Effector memory CD4-positive, alpha-beta T cell (primary cell): ENCODE results near the gene WNT11.

Experiments used
- DNase-seq, 3 donors: peaks; one replicate each; pipeline ENCODE4 v3.0.0-alpha.2; 2020
- H3K27ac ChIP-seq: 2 replicates; pipeline ENCODE4 v1.7.0; 2013; ENCODE audit warnings: mild to moderate bottlenecking, low read length, moderate library complexity; ENCODE audit not compliant: insufficient read depth, poor library complexity, severe bottlenecking
- H3K27me3 ChIP-seq: replicated peaks from 2 replicates; pipeline ENCODE4 v1.7.0; 2013; ENCODE audit warnings: mild to moderate bottlenecking, low read length; ENCODE audit not compliant: insufficient read depth, control insufficient read depth, poor library complexity, severe bottlenecking
- H3K36me3 ChIP-seq: 2 replicates; pipeline ENCODE4 v1.7.0; 2013; ENCODE audit warnings: mild to moderate bottlenecking, low read length, moderate library complexity; ENCODE audit not compliant: control insufficient read depth, insufficient read depth
- H3K4me1 ChIP-seq: 2 replicates; pipeline ENCODE4 v1.7.0; 2013; ENCODE audit warnings: low read length, mild to moderate bottlenecking; ENCODE audit not compliant: control insufficient read depth, insufficient read depth, poor library complexity, severe bottlenecking
- H3K4me3 ChIP-seq: 2 replicates; pipeline ENCODE4 v1.7.0; 2013; ENCODE audit warnings: low read length, low read depth, mild to moderate bottlenecking; ENCODE audit not compliant: insufficient read depth, poor library complexity, severe bottlenecking
- H3K9me3 ChIP-seq: 2 replicates; pipeline ENCODE4 v1.7.0; 2013; ENCODE audit warnings: mild to moderate bottlenecking, low read length, moderate library complexity; ENCODE audit not compliant: control insufficient read depth

The WNT11 gene

GRCh38 chr11:76246271-76246933 is 40.1 kb upstream of the WNT11 start:
- H3K27me3 ChIP-seq: no peaks in the 10 kb centered on the region
- no peaks in the 10 kb centered on the region for H3K36me3 ChIP-seq
- H3K27ac ChIP-seq: no peak overlapping the region
- no peak for DNase-seq
- H3K4me3 ChIP-seq: no peak overlapping the region
- H3K4me1 ChIP-seq: no peaks in the 10 kb centered on the region
- no peaks in the 10 kb centered on the region for H3K9me3 ChIP-seq

DNA sequence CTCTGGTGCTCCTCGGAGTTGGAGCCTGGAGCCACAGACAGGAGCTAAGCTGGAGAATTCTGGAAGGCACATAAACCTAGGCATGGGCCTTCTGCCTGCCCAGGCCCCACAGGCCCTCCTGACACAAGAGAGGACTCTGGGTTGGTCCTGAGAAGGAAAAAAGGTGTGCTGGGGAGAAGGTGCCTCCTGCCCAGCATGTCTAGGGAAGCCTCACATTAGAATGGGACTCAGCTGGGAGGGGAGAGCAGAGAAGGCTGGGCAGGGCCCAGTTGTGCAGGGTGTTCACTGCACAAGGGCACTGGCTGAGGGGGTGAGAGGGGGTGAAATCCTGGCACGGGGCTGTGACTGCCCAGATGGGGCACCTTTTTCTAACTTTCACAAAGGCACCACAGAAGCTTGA is 39.4 kb upstream of the WNT11 start:
- Histone ChIP-seq H3K4me1 (no peaks in the 10 kb centered on the region), H3K27me3 (no peaks in the 10 kb centered on the region), H3K27ac (no peak overlapping the region), H3K4me3 (no peak overlapping the region), H3K9me3 (no peaks in the 10 kb centered on the region), H3K36me3 (no peaks in the 10 kb centered on the region)
- no peak for DNase-seq

GRCh38 chr11:76244316-76244851 is 38.1 kb upstream of the WNT11 start:
- Histone ChIP-seq H3K9me3 (no peaks in the 10 kb centered on the region), H3K27me3 (no peaks in the 10 kb centered on the region), H3K27ac (no peak overlapping the region), H3K36me3 (no peaks in the 10 kb centered on the region), H3K4me1 (no peaks in the 10 kb centered on the region), H3K4me3 (no peak overlapping the region)
- DNase-seq: no peak

- H3K4me1 ChIP-seq: no peaks in the 10 kb centered on the region
- no peak overlapping the region for H3K27ac ChIP-seq
- H3K36me3 ChIP-seq: no peaks in the 10 kb centered on the region
- H3K27me3 ChIP-seq: no peaks in the 10 kb centered on the region
- H3K9me3 ChIP-seq: no peaks in the 10 kb centered on the region
- H3K4me3 ChIP-seq: no peak overlapping the region
- no peak for DNase-seq
Measured at GRCh38 chr11:76243957-76244285, 37.6 kb upstream of the WNT11 start.

DNA sequence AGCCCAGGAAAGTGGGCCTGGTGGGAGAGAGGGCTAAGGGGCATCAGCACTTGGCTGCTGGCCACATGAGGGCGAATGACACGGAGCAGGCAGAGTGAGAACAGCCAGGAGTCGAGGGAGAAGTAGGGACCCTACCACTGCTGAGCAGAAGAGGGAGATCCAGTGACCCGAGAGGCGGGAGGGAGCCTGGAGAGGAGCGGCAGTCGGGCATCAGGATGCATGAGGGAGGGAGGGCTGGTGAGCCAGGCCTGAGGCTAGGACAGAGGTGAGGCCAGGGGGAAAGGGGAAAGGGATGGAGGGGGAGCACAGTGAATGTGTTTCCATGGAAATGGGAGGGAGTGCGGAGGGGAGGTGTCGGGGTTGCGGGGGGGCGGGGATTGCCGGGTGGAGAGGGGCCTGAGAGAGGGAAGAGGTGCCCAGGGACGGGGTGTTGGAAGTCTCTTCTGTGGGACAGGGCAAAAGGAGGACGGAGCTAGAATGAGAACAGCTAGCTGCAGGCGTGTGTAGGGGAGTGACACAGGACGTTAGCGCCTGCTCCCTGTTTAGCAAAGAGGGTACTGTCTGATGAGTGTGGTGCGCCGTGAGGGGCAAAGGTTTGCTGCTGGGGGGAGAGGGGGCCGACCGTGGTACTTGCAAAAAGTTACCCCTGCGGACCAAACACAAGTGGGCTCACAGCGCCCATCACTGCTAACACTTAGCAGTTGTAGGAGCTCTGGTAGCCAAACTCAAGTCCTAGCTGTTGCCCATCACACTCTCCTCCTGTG is 37.1 kb upstream of the WNT11 start:
- Histone ChIP-seq H3K4me1 (no peaks in the 10 kb centered on the region), H3K27ac (no peak overlapping the region), H3K4me3 (no peak overlapping the region), H3K9me3 (no peaks in the 10 kb centered on the region), H3K27me3 (no peaks in the 10 kb centered on the region), H3K36me3 (no peaks in the 10 kb centered on the region)
- DNase-seq: no peak

GRCh38 chr11:76242004-76242779 is 35.9 kb upstream of the WNT11 start:
- Histone ChIP-seq H3K27ac (no peak overlapping the region), H3K9me3 (no peaks in the 10 kb centered on the region), H3K36me3 (no peaks in the 10 kb centered on the region), H3K27me3 (no peaks in the 10 kb centered on the region), H3K4me3 (no peak overlapping the region), H3K4me1 (no peaks in the 10 kb centered on the region)
- no peak for DNase-seq

- Histone ChIP-seq H3K27me3 (no peaks in the 10 kb centered on the region), H3K36me3 (no peaks in the 10 kb centered on the region), H3K4me1 (no peaks in the 10 kb centered on the region), H3K4me3 (no peak overlapping the region), H3K27ac (no peak overlapping the region), H3K9me3 (no peaks in the 10 kb centered on the region)
- no peak for DNase-seq
Measured at GRCh38 chr11:76241243-76242000, 35.1 kb upstream of the WNT11 start.

GRCh38 chr11:76240666-76241065 is 34.4 kb upstream of the WNT11 start:
- DNase-seq: no peak
- Histone ChIP-seq H3K9me3 (no peaks in the 10 kb centered on the region), H3K4me3 (no peak overlapping the region), H3K4me1 (no peaks in the 10 kb centered on the region), H3K27ac (no peak overlapping the region), H3K36me3 (no peaks in the 10 kb centered on the region), H3K27me3 (no peaks in the 10 kb centered on the region)

DNA sequence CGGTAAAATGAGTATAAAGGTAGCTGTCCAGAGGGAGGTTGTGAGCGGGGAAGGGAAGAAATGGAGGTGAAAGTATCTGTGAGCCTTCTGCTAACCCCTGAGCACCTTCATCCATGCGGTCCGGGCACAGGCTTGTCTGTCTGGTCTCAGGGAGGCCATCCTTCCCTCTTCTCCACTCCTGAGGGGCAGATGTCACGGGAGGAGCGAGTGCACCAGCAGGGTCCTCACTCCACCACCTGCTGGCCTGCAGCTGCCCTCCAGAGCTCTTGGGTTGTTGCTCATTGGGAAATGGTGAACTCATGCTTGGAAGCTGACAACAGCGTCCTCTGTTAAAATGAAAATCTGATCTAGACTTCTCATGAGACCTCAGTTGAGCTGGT is 33.8 kb upstream of the WNT11 start:
- Histone ChIP-seq H3K9me3 (no peaks in the 10 kb centered on the region), H3K27me3 (no peaks in the 10 kb centered on the region), H3K4me1 (no peaks in the 10 kb centered on the region)

More for the DNA sequence above, 33.8 kb upstream of the WNT11 start:
- H3K27ac ChIP-seq: no peak overlapping the region
- no peak for DNase-seq
- no peaks in the 10 kb centered on the region for H3K36me3 ChIP-seq
- no peak overlapping the region for H3K4me3 ChIP-seq
